ENCODE measurements around the gene FBXL16. TPM values are rescaled to one million over a fixed set of nuclear protein-coding genes. Genes with fewer than 3 reads are reported as not detected.

FBXL16 gene
- total RNA-seq, 1 experiment from 2014 or later = 1.1 TPM

DNA sequence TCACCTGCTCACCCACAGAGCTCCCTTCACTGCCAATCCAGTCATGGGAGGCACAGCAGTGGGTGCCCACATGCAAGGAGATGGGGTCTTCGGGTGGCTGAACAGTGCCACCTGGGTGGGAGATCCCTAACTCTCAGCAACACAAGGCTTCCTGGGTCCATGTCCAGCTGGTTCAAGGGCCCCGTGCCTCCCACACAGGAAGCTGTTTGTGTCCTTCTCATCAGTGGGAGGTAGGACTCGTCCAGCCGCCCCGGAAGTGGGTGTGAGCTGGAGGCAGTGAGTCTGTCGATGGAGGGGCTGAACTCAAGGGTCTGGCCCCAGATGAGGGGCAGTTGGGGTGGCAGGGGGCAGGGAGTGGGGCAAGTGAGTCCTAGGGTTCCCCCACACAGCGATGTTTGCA, 1.6 kb downstream of the FBXL16 start:
- DNase-seq (ENCODE audit: low spot score) = no peak
- Histone ChIP-seq H3K27ac (ENCODE audit: low read depth, low read length, poor library complexity, severe bottlenecking) (no peak overlapping the region), H3K36me3 (ENCODE audit: insufficient read depth, low read length, poor library complexity, severe bottlenecking) (no peaks in the 10 kb centered on the region), H3K4me3 (ENCODE audit: low read depth, low read length, poor library complexity, severe bottlenecking) (no peak overlapping the region), H3K27me3 (replicated peaks; ENCODE audit: insufficient read depth, low read depth, low read length, poor library complexity) (peaks cover 77% of the 10 kb centered on the region), H3K4me1 (ENCODE audit: insufficient read depth, low read length, poor library complexity, severe bottlenecking) (no peaks in the 10 kb centered on the region), H3K9me3 (ENCODE audit: low read depth, low read length, poor library complexity, severe bottlenecking) (no peaks in the 10 kb centered on the region)
- ChIA-PET POLR2A (ENCODE audit: low non-redundant PET) (no interaction called here), CTCF (no interaction called here)
- BruUV-seq (replicated peaks) = no TSS peak
- TF ChIP-seq, protein P1, sequence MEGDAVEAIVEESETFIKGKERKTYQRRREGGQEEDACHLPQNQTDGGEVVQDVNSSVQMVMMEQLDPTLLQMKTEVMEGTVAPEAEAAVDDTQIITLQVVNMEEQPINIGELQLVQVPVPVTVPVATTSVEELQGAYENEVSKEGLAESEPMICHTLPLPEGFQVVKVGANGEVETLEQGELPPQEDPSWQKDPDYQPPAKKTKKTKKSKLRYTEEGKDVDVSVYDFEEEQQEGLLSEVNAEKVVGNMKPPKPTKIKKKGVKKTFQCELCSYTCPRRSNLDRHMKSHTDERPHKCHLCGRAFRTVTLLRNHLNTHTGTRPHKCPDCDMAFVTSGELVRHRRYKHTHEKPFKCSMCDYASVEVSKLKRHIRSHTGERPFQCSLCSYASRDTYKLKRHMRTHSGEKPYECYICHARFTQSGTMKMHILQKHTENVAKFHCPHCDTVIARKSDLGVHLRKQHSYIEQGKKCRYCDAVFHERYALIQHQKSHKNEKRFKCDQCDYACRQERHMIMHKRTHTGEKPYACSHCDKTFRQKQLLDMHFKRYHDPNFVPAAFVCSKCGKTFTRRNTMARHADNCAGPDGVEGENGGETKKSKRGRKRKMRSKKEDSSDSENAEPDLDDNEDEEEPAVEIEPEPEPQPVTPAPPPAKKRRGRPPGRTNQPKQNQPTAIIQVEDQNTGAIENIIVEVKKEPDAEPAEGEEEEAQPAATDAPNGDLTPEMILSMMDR (conservative IDR thresholded peaks at IDR 0.05; ENCODE audit: low read depth, low read length) = no peak
- TF ChIP-seq EZH2 (IDR thresholded peaks at IDR 0.05; ENCODE audit: borderline replicate concordance, low read depth, low read length, poor library complexity, severe bottlenecking) = no peak
- intact Hi-C loops (cut with micrococcal nuclease; ENCODE audit: unreplicated experiment) = no loop called here

DNA sequence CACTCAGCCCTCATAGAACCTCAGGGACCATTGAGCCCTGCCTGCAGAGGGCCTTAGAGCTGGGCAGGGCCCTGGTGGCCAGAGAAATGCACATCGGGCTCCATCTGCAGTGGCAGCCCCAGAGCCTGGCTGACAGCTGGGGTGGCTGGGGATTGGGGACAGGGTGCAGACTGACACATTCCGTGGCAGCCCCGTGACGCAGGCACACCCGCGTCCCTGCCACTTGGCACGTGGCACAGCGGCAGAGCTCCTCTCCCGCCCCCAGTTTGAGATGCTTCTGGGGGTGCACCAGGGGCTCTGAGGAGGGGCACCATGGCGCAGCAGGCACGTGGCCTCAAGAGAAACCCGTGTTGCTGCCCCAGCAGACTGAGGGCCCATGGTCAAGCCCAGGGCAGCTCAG, 2.2 kb downstream of the FBXL16 start:
- intact Hi-C loops (cut with micrococcal nuclease; ENCODE audit: unreplicated experiment) = no loop called here
- Histone ChIP-seq H3K27me3 (replicated peaks; ENCODE audit: insufficient read depth, low read depth, low read length, poor library complexity) (peaks cover 82% of the 10 kb centered on the region), H3K4me3 (ENCODE audit: low read depth, low read length, poor library complexity, severe bottlenecking) (no peak overlapping the region), H3K36me3 (ENCODE audit: insufficient read depth, low read length, poor library complexity, severe bottlenecking) (no peaks in the 10 kb centered on the region), H3K9me3 (ENCODE audit: low read depth, low read length, poor library complexity, severe bottlenecking) (no peaks in the 10 kb centered on the region), H3K27ac (ENCODE audit: low read depth, low read length, poor library complexity, severe bottlenecking) (no peak overlapping the region), H3K4me1 (ENCODE audit: insufficient read depth, low read length, poor library complexity, severe bottlenecking) (no peaks in the 10 kb centered on the region)
- no peak for TF ChIP-seq EZH2 (IDR thresholded peaks at IDR 0.05; ENCODE audit: borderline replicate concordance, low read depth, low read length, poor library complexity, severe bottlenecking)
- TF ChIP-seq, protein P1 (conservative IDR thresholded peaks at IDR 0.05; ENCODE audit: low read depth, low read length) = no peak
- CTCF ChIA-PET = no interaction called here
- POLR2A ChIA-PET (ENCODE audit: low non-redundant PET) = no interaction called here
- no peak for DNase-seq (ENCODE audit: low spot score)
- BruUV-seq (replicated peaks) = no TSS peak

DNA sequence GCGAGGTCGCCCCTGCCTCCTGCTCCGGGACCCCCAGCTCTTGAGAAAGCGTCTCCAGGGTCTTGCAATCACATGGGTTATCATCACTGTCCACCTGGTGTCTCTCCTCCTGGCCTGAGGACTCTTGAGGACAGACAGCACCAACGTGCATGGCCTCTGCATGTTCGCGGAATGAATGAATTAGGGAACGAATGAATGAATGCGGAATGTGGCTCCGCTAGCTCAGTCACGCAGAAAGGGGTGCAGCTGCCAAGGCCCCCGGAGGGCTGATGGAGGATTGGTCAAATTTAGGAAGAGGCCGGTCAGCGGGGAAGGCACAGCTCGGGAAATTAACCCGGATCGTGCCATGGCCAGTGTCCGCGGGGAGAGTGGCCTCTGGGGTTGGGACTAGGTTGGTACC, 3.3 kb downstream of the FBXL16 start:
- no peaks in the 10 kb centered on the region for H3K4me1 ChIP-seq (ENCODE audit: insufficient read depth, low read length, poor library complexity, severe bottlenecking)
- ChIA-PET CTCF (no interaction called here), POLR2A (ENCODE audit: low non-redundant PET) (no interaction called here)
- no peak for DNase-seq (ENCODE audit: low spot score)
- H3K4me3 ChIP-seq (ENCODE audit: low read depth, low read length, poor library complexity, severe bottlenecking) = no peak overlapping the region
- BruUV-seq (replicated peaks) = no TSS peak
- no peaks in the 10 kb centered on the region for H3K9me3 ChIP-seq (ENCODE audit: low read depth, low read length, poor library complexity, severe bottlenecking)
- TF ChIP-seq, protein P1 (conservative IDR thresholded peaks at IDR 0.05; ENCODE audit: low read depth, low read length) = no peak
- peak; percentile 6 for TF ChIP-seq EZH2 (IDR thresholded peaks at IDR 0.05; ENCODE audit: borderline replicate concordance, low read depth, low read length, poor library complexity, severe bottlenecking)
- H3K27me3 ChIP-seq (replicated peaks; ENCODE audit: insufficient read depth, low read depth, low read length, poor library complexity) = peaks cover 79% of the 10 kb centered on the region
- H3K27ac ChIP-seq (ENCODE audit: low read depth, low read length, poor library complexity, severe bottlenecking) = no peak overlapping the region
- no peaks in the 10 kb centered on the region for H3K36me3 ChIP-seq (ENCODE audit: insufficient read depth, low read length, poor library complexity, severe bottlenecking)
- intact Hi-C loops (cut with micrococcal nuclease; ENCODE audit: unreplicated experiment) = no loop called here

Measured in A673 (cell line).